Endothelial cell of umbilical vein (primary cell): ENCODE measurements around the gene MYORG. TPM values are rescaled to one million over a fixed set of nuclear protein-coding genes. Genes with fewer than 3 reads are reported as not detected.

Experiments
- BruUV-seq: library from RNA; stranded (reverse); fragments of 400-500 nt; replicated peaks from 2 replicates; lab custom pipeline; 2021; lab: Mats Ljungman, UMichigan
- CTCF ChIA-PET: fragments of 300-600, 350-600 bp; sonication (Branson Sonifier 250); formaldehyde crosslinking; loops from one replicate; lab custom pipeline; 2021; ENCODE audit warnings: antibody characterized with exemption, inconsistent platforms; lab: Charles Lee
- POLR2A ChIA-PET: fragments of 300-600, 350-600 bp; sonication (Branson Sonifier 250); formaldehyde crosslinking; loops from one replicate; lab custom pipeline; 2021; ENCODE audit warnings: antibody characterized with exemption, inconsistent platforms; lab: Charles Lee
- DNase-seq: peaks from one replicate; pipeline ENCODE4 v3.0.0-alpha.2; 2011; ENCODE audit warnings: low read depth, low spot score
- FAIRE-seq: peaks from 2 replicates; lab custom pipeline; 2011; peaks lifted over from hg19 to GRCh38; lab: Jason Lieb, UNC
- H2AFZ ChIP-seq: 2 replicates; pipeline ENCODE4 v1.6.0; 2012; ENCODE audit warnings: low read depth, low read length, control low read depth, inconsistent platforms
- H3K27ac ChIP-seq: 2 replicates; pipeline ENCODE4 v1.5.1; 2011; ENCODE audit warnings: low read depth, mild to moderate bottlenecking, control low read depth, low read length, moderate library complexity; ENCODE audit not compliant: insufficient read depth
- H3K27me3 ChIP-seq, 2 experiments: 2 replicates each; pipeline versions ENCODE4 v1.6.0 to v1.6.1; 2011; ENCODE audit warnings: low read length in 2 of 2, mixed read lengths in 1 of 2; ENCODE audit not compliant: control insufficient read depth in 2 of 2, insufficient read depth in 2 of 2
- H3K36me3 ChIP-seq, 2 experiments: 2 replicates in 1 of 2; 3 replicates in 1 of 2; pipeline ENCODE4 v1.5.1; 2011; ENCODE audit warnings: low read length in 2 of 2, mild to moderate bottlenecking in 1 of 2, moderate library complexity in 1 of 2; ENCODE audit not compliant: control insufficient read depth in 2 of 2, insufficient read depth in 2 of 2; ENCODE audit errors: extremely low read depth in 1 of 2
- H3K4me1 ChIP-seq: 3 replicates; pipeline ENCODE4 v1.5.1; 2011; ENCODE audit warnings: mild to moderate bottlenecking, low read length; ENCODE audit not compliant: control insufficient read depth, insufficient read depth; ENCODE audit errors: extremely low read depth
- H3K4me2 ChIP-seq: 2 replicates; pipeline ENCODE4 v1.6.1; 2011; ENCODE audit warnings: low read length, control low read depth, mixed read lengths; ENCODE audit not compliant: insufficient read depth
- H3K4me3 ChIP-seq, 3 experiments: fragments of 200-600 bp in 1 of 3; sonication (generic), shearing (Covaris generic) in 1 of 3; replicated peaks in 1 of 3; 2 replicates each; pipeline ENCODE4 v1.5.1; 2011 to 2016; ENCODE audit warnings: control low read depth in 3 of 3, low read length in 3 of 3, mild to moderate bottlenecking in 2 of 3, inconsistent platforms in 1 of 3, low read depth in 1 of 3, moderate library complexity in 1 of 3; ENCODE audit not compliant: insufficient read depth in 1 of 3
- H3K79me2 ChIP-seq: 2 replicates; pipeline ENCODE4 v1.6.0; 2012; ENCODE audit warnings: low read length, inconsistent platforms; ENCODE audit not compliant: control insufficient read depth, insufficient read depth
- H3K9ac ChIP-seq: replicated peaks from 2 replicates; pipeline ENCODE3; 2011; ENCODE audit warnings: low read length, control low read depth; ENCODE audit not compliant: insufficient read depth; ENCODE audit errors: extremely low read depth
- H3K9me1 ChIP-seq: replicated peaks from 3 replicates; pipeline ENCODE4 v1.6.0; 2011; ENCODE audit warnings: mild to moderate bottlenecking, low read length; ENCODE audit not compliant: control insufficient read depth, insufficient read depth; ENCODE audit errors: extremely low read depth
- H3K9me3 ChIP-seq: replicated peaks from 2 replicates; pipeline ENCODE4 v1.5.1; 2012; ENCODE audit warnings: low read length, inconsistent platforms; ENCODE audit not compliant: control insufficient read depth, insufficient read depth
- H4K20me1 ChIP-seq: replicated peaks from 2 replicates; pipeline ENCODE3; 2011; ENCODE audit warnings: mild to moderate bottlenecking, low read length; ENCODE audit not compliant: control insufficient read depth, insufficient read depth; ENCODE audit errors: extremely low read depth
- CTCF ChIP-seq, 2 donors: IDR thresholded peaks; 1 replicate in 1 of 2; 2 replicates in 1 of 2; pipeline ENCODE4 v1.5.1; 2011; ENCODE audit warnings: low read length in 2 of 2, mild to moderate bottlenecking in 2 of 2, moderate library complexity in 2 of 2, control low read depth in 1 of 2, inconsistent platforms in 1 of 2, low read depth in 1 of 2; ENCODE audit not compliant: insufficient read depth in 1 of 2; ENCODE audit errors: extremely low read depth in 1 of 2
- EZH2 ChIP-seq: IDR thresholded peaks from 2 replicates; pipeline ENCODE4 v1.6.1; 2012; ENCODE audit warnings: borderline replicate concordance, low read depth, mild to moderate bottlenecking, moderate library complexity, low read length, inconsistent platforms; ENCODE audit not compliant: severe bottlenecking
- FOS ChIP-seq: IDR thresholded peaks from 2 replicates; pipeline ENCODE4 v1.6.1; 2011; ENCODE audit warnings: mild to moderate bottlenecking, low read length, moderate library complexity, borderline replicate concordance; ENCODE audit not compliant: insufficient read depth
- GATA2 ChIP-seq: IDR thresholded peaks from 2 replicates; pipeline ENCODE4 v1.7.0; 2011; ENCODE audit warnings: low read depth, mild to moderate bottlenecking, moderate library complexity, mixed read lengths, low read length; ENCODE audit not compliant: insufficient read length, insufficient read depth
- JUN ChIP-seq: IDR thresholded peaks from 2 replicates; pipeline ENCODE4 v1.6.1; 2011; ENCODE audit warnings: borderline replicate concordance, low read depth; ENCODE audit not compliant: insufficient read length, insufficient read depth
- MAX ChIP-seq: IDR thresholded peaks from 2 replicates; pipeline ENCODE4 v1.6.1; 2011; ENCODE audit not compliant: insufficient read depth, insufficient read length
- MYC ChIP-seq: IDR thresholded peaks from one replicate; pipeline ENCODE4 v1.6.1; 2011; ENCODE audit warnings: mild to moderate bottlenecking, low read depth, low read length
- POLR2A ChIP-seq: IDR thresholded peaks from 2 replicates; pipeline ENCODE4 v1.6.1; 2012; ENCODE audit warnings: low read depth, mild to moderate bottlenecking, control low read depth, low read length
- POLR2AphosphoS5 ChIP-seq: IDR thresholded peaks from 2 replicates; pipeline ENCODE4 v1.6.1; 2012; ENCODE audit warnings: low read depth, mild to moderate bottlenecking, control low read depth, low read length, moderate library complexity; ENCODE audit not compliant: insufficient read depth
- dilution Hi-C: fragments of 300-500 bp; cut with MboI; formaldehyde crosslinking; loops from one replicate; pipeline ENCODE4 v1.15.0; 2019; ENCODE audit warnings: low sequenced_read_pairs; ENCODE audit not compliant: extremely low pct_ligation_motif_present
- intact Hi-C: fragments of 100-400 bp; cut with micrococcal nuclease; formaldehyde crosslinking; loops from one replicate; pipeline ENCODE4 v1.10.0; 2022
- polyA plus RNA-seq, 4 experiments: library from polyadenylated mRNA; depleted of rRNA in 3 of 4; stranded (reverse) in 3 of 4; unstranded in 1 of 4; fragments of >200 nt; gene quantifications; 2 replicates each; pipeline versions ENCODE4 v1.2.1 to v1.2.3, GENCODE V29; 2011 to 2012; ENCODE audit warnings: missing spikeins in 1 of 4
- total RNA-seq: library from RNA; stranded (reverse); gene quantifications from 2 replicates; pipeline ENCODE4 v1.2.3, GENCODE V29; 2021

Gene MYORG
- total and polyA plus RNA-seq, 2 donors (not counting 3 experiments of a cell fraction or from before 2014, with no cell fraction given): 2.8 to 7.0 TPM

DNA sequence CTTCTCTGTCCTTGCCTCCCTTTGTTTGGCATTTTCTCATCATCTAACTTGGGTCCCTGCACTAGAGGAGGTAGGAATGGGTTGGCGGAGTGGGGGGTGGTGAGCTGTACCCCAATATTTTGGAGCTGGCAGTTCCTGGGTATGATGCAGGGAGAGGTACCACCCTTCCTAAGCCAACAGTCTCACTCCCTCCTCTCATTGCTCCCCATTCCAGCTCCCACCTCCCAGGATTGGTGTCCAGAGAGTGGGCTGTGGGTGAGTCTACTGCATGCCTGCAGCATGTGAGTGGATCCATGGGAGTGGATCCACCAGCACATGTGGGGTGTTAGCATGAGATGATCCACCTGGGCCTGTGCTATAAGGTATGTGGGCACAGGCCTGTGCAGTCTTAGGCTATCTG, 22.2 kb upstream of the MYORG start:
- TF ChIP-seq POLR2A: no peak
- no peak for TF ChIP-seq GATA2
- TF ChIP-seq POLR2AphosphoS5: no peak
- TF ChIP-seq MYC: no peak
- no peak for TF ChIP-seq JUN
- no peak for TF ChIP-seq CTCF (IDR thresholded peaks at IDR 0.05; ENCODE audit: extremely low read depth in 1 of 2, insufficient read depth in 1 of 2, low read depth in 1 of 2, low read length in 2 of 2)
- TF ChIP-seq EZH2: no peak
- no peak for TF ChIP-seq MAX
- no peak for TF ChIP-seq FOS
- Histone ChIP-seq H3K79me2 (no peaks in the 10 kb centered on the region), H3K27me3 (no peaks in the 10 kb centered on the region), H3K27ac (no peak overlapping the region), H3K9me3 (no peaks in the 10 kb centered on the region), H4K20me1 (no peaks in the 10 kb centered on the region), H3K36me3 (peaks cover 0 to 29% of the 10 kb centered on the region in 2 experiments), H3K4me1 (no peaks in the 10 kb centered on the region), H3K4me3 (no peak overlapping the region), H3K9me1 (no peaks in the 10 kb centered on the region), H3K9ac (no peak overlapping the region), H2AFZ (no peak overlapping the region), H3K4me2 (no peak overlapping the region)
- FAIRE-seq (no peak), DNase-seq (no peak)
- no TSS peak for BruUV-seq
- dilution Hi-C loops: no loop called here
- POLR2A ChIA-PET: no interaction called here
- intact Hi-C loops: no loop called here
- CTCF ChIA-PET: interaction anchor here (1.1 kb wide), 1 partner anchor 149 kb away, joined by 3 read pairs; no protein-coding TSS in a partner anchor
